Hindlimb muscle (tissue), 1 donor: ENCODE data around the gene AZU1. TPM values are rescaled to one million over a fixed set of nuclear protein-coding genes. Genes with fewer than 3 reads are reported as not detected.

Experiments
- DNase-seq: peaks from one replicate; pipeline ENCODE4 v3.0.0-alpha.2; 2013
- polyA plus RNA-seq: library from polyadenylated mRNA; unstranded; fragments of 120-200 nt; gene quantifications from one replicate; pipeline ENCODE4 v1.2.1, GENCODE V29; 2013; ENCODE audit not compliant: insufficient read length

Gene AZU1
- polyA plus RNA-seq = 3.2 TPM

GRCh38 chr19:827710-828321 lies at the start of gene AZU1:
Gene AZU1 (plus strand): TSS chr19:827837. CDS start chr19:827847, 10 bp downstream.
- DNase-seq = no peak

GRCh38 chr19:778910-779653 lies 48.6 kb upstream of the AZU1 start:
- no peak for DNase-seq

GRCh38 chr19:780935-781334 lies 46.7 kb upstream of the AZU1 start:
- no peak for DNase-seq

GRCh38 chr19:781800-782184 lies 45.8 kb upstream of the AZU1 start:
- no peak for DNase-seq

- no peak for DNase-seq
Measured at GRCh38 chr19:782185-782877, 45.3 kb upstream of the AZU1 start.

- DNase-seq = no peak
Measured at GRCh38 chr19:782878-783668, 44.6 kb upstream of the AZU1 start.

GRCh38 chr19:784541-784940 lies 43.1 kb upstream of the AZU1 start:
- DNase-seq = no peak

- DNase-seq = no peak
Measured at GRCh38 chr19:787536-787935, 40.1 kb upstream of the AZU1 start.

- DNase-seq = no peak
Measured at GRCh38 chr19:788686-788982, 39.0 kb upstream of the AZU1 start.

GRCh38 chr19:788983-789700 lies 38.5 kb upstream of the AZU1 start:
- no peak for DNase-seq

- DNase-seq = no peak
Measured at GRCh38 chr19:789701-790060, 38.0 kb upstream of the AZU1 start.

- no peak for DNase-seq
Measured at GRCh38 chr19:791007-791566, 36.5 kb upstream of the AZU1 start.

GRCh38 chr19:791567-792305 lies 35.9 kb upstream of the AZU1 start:
- no peak for DNase-seq

GRCh38 chr19:792306-792885 lies 35.2 kb upstream of the AZU1 start:
- no peak for DNase-seq

GRCh38 chr19:793806-794205 lies 33.8 kb upstream of the AZU1 start:
- DNase-seq = no peak

- no peak for DNase-seq
Measured at GRCh38 chr19:795073-795611, 32.5 kb upstream of the AZU1 start.

GRCh38 chr19:795691-796581 lies 31.7 kb upstream of the AZU1 start:
- no peak for DNase-seq

GRCh38 chr19:796692-797527 lies 30.7 kb upstream of the AZU1 start, which contains the start of gene PTBP1:
Gene PTBP1 (plus strand): TSS chr19:797452. CDS start chr19:797498, 46 bp downstream.
- peak; percentile 100 for DNase-seq
